Heart left ventricle (tissue), 16 donors: ENCODE data around the gene ADGRV1. TPM values are rescaled to one million over a fixed set of nuclear protein-coding genes. Genes with fewer than 3 reads are reported as not detected.

ENCODE experiments used
- ATAC-seq, 4 donors: fragments of 200-7000 bp; cut with Tn5 transposase; one replicate each; pipeline ENCODE4 v1.9.1; 2020 to 2022; ENCODE audit warnings: moderate library complexity in 4 of 4, mild to moderate bottlenecking in 3 of 4, moderate number of reproducible peaks in 1 of 4
- DNase-seq, 5 donors: peaks; one replicate each; pipeline ENCODE4 v3.0.0-alpha.2; 2020
- H3K27ac ChIP-seq, 12 donors: fragments of 200-600 bp; sonication (generic) in 4 of 12; one replicate each; pipeline versions ENCODE4 v1.5.0 to v1.8.0; 2016 to 2022; ENCODE audit warnings: mild to moderate bottlenecking in 2 of 12
- H3K27me3 ChIP-seq, 9 donors: fragments of 200-600 bp; sonication (generic) in 2 of 9; one replicate each; pipeline versions ENCODE4 v1.5.1 to v1.8.0; 2016 to 2022; ENCODE audit warnings: mild to moderate bottlenecking in 3 of 9
- H3K36me3 ChIP-seq, 9 donors: fragments of 200-600 bp; sonication (generic) in 2 of 9; one replicate each; pipeline versions ENCODE4 v1.5.0 to v1.8.0; 2018 to 2022; ENCODE audit warnings: mild to moderate bottlenecking in 2 of 9
- H3K4me1 ChIP-seq, 12 donors: fragments of 200-600 bp; sonication (generic) in 4 of 12; one replicate each; pipeline versions ENCODE4 v1.5.0 to v1.8.0; 2016 to 2022; ENCODE audit warnings: mild to moderate bottlenecking in 3 of 12
- H3K4me3 ChIP-seq, 12 donors: fragments of 200-600 bp; sonication (generic) in 4 of 12; one replicate each; pipeline versions ENCODE4 v1.5.0 to v1.8.0; 2017 to 2022; ENCODE audit warnings: mild to moderate bottlenecking in 9 of 12, moderate library complexity in 4 of 12
- H3K9me3 ChIP-seq, 12 donors: fragments of 200-600 bp; sonication (generic) in 4 of 12; one replicate each; pipeline versions ENCODE4 v1.5.0 to v1.8.0; 2016 to 2022; ENCODE audit warnings: mild to moderate bottlenecking in 1 of 12
- CTCF ChIP-seq, 12 donors: fragments of 200-600 bp; sonication (generic) in 4 of 12; IDR thresholded peaks; one replicate each; pipeline versions ENCODE4 v1.5.0 to v1.8.0; 2018 to 2022; ENCODE audit warnings: antibody characterized with exemption in 12 of 12, mild to moderate bottlenecking in 5 of 12
- POLR2A ChIP-seq, 2 donors: fragments of 450-650 bp; IDR thresholded peaks; one replicate each; pipeline ENCODE4 v1.6.1; 2017; ENCODE audit warnings: antibody characterized with exemption in 2 of 2, mild to moderate bottlenecking in 2 of 2, moderate library complexity in 2 of 2
- WGBS, 4 donors: extraction: QIAGEN DNeasy Blood & Tissue Kit in 2 of 4; methylation state at CpG; one replicate each; pipeline versions ENCODE4 v1.1.5 to v1.1.7; 2013 to 2018; 5-methylcytosine and 5-hydroxymethylcytosine counted together
- intact Hi-C, 10 donors: fragments of 100-400 bp; cut with DNase I; formaldehyde crosslinking; loops; one replicate each; pipeline versions ENCODE4 v1.11.1 to v1.14.2; 2022
- polyA plus RNA-seq, 2 donors: library from polyadenylated mRNA; stranded (reverse); fragments of 200-250 nt; gene quantifications; one replicate each; pipeline ENCODE4 v1.2.3, GENCODE V29; 2013
- total RNA-seq, 9 donors: library from RNA; depleted of rRNA in 2 of 9; stranded (reverse); fragments of >200 nt in 2 of 9; fragmentation: NEBNext Ultra II Directional in 3 of 9; extraction: Animal tissue kit (Norgen Biotek cat#: 25700) in 3 of 9; gene quantifications; one replicate each; pipeline versions ENCODE4 v1.1.0 to v1.2.4, GENCODE V29; 2016 to 2023
- donor health status: ischemic (EF 13 %, LVEDD 7.1; RV severe dilation, severe dysfunction).
- donor health status: healthy with polysubstance abuse.
- donor health status: DM: no; HTN: yes; CAD: no.
- donor health status: DM: no; HTN: no; CAD: no.
- donor health status: ischemic (EF 25% LVEDD 6.9; RV normal size, moderate dysfunction).
- donor health status: ischemic (EF 25% LVEDD 5.7; RV mildly dilated, moderate dysfunction).
- donor health status: healthy.
- donor health status: DM: yes; HTN: yes; CAD: no.
- donor health status: ischemic (EF 35%, LVEDD 5.7; RV mildly dilated, moderate dysfunction).
- donor health status: nonischemic (EF 11% LVEDD 7.7; RV severe dilation, severe dysfunction).
- donor health status: DM: yes; HTN: yes; CAD: no.
- donor health status: PGD.
- donor health status: ischemic (EF 29% LVEDD 5.4; RV normal size, mild dysfunction).
- donor health status: nonischemic (EF 23%, LVEDD 6.1; RV moderate dilation, normal function).

Gene ADGRV1
- total and polyA plus RNA-seq, 11 donors, result 0.25 to 0.29 TPM; not detected in 9

GRCh38 chr5:91174396-91174795 lies 615.8 kb downstream of the ADGRV1 start:
- ATAC-seq, result no peak
- H3K4me1 ChIP-seq, result peaks cover 0 to 14% (median 1%) of the 10 kb centered on the region in 12 donors
- no peaks in the 10 kb centered on the region for H3K27me3 ChIP-seq
- no peak for DNase-seq
- H3K27ac ChIP-seq, result peak overlapping the region in 1 of 12 donors; percentile 36
- no peak overlapping the region for H3K4me3 ChIP-seq
- no peaks in the 10 kb centered on the region for H3K9me3 ChIP-seq
- TF ChIP-seq CTCF (IDR thresholded peaks at IDR 0.05), result no peak
- no peak for TF ChIP-seq POLR2A (IDR thresholded peaks at IDR 0.05)
- intact Hi-C loops, result loop anchor here in 1 of 10 donors (10.0 kb wide), 1 partner anchor 60 kb away; no protein-coding TSS in a partner anchor
- H3K36me3 ChIP-seq, result no peaks in the 10 kb centered on the region

- ATAC-seq, result no peak
- H3K4me3 ChIP-seq, result no peak overlapping the region
- DNase-seq, result no peak
- H3K36me3 ChIP-seq, result no peaks in the 10 kb centered on the region
- TF ChIP-seq POLR2A (IDR thresholded peaks at IDR 0.05), result no peak
- TF ChIP-seq CTCF (IDR thresholded peaks at IDR 0.05), result no peak
- WGBS, 4 donors, result 51 to 68% (median 58%) methylated on average over 3 of the region's 3 CpGs
- no peaks in the 10 kb centered on the region for H3K27me3 ChIP-seq
- H3K9me3 ChIP-seq, result no peaks in the 10 kb centered on the region
- H3K4me1 ChIP-seq, result peaks cover 0 to 14% (median 1%) of the 10 kb centered on the region in 12 donors
- intact Hi-C loops, result loop anchor here in 1 of 10 donors (10.0 kb wide), 1 partner anchor 61 kb away; no protein-coding TSS in a partner anchor
- peak overlapping the region in 1 of 12 donors; percentile 14 for H3K27ac ChIP-seq
Measured at GRCh38 chr5:91175708-91176107, 617.1 kb downstream of the ADGRV1 start.

GRCh38 chr5:91176288-91177016 lies 617.9 kb downstream of the ADGRV1 start:
- Histone ChIP-seq H3K9me3 (no peaks in the 10 kb centered on the region), H3K4me3 (no peak overlapping the region), H3K36me3 (no peaks in the 10 kb centered on the region), H3K27me3 (no peaks in the 10 kb centered on the region), H3K27ac (peak overlapping the region in 3 of 12 donors; percentile 3 to 46 (median 14)), H3K4me1 (peaks cover 0 to 14% (median 1%) of the 10 kb centered on the region in 12 donors)
- DNase-seq (no peak), ATAC-seq (peak; percentile 65 to 78 (median 74))
- intact Hi-C loops, result loop anchor here in 1 of 10 donors (10.0 kb wide), 1 partner anchor 62 kb away; no protein-coding TSS in a partner anchor
- WGBS, 4 donors, result 40 to 50% (median 47%) methylated on average over 6 of the region's 6 CpGs
- TF ChIP-seq CTCF (IDR thresholded peaks at IDR 0.05) (no peak), POLR2A (IDR thresholded peaks at IDR 0.05) (no peak)

- DNase-seq, result no peak
- no peaks in the 10 kb centered on the region for H3K27me3 ChIP-seq
- no peak for TF ChIP-seq CTCF (IDR thresholded peaks at IDR 0.05)
- TF ChIP-seq POLR2A (IDR thresholded peaks at IDR 0.05), result no peak
- H3K27ac ChIP-seq, result peak overlapping the region in 1 of 12 donors; percentile 3
- peaks cover 0 to 14% (median 1%) of the 10 kb centered on the region in 12 donors for H3K4me1 ChIP-seq
- no peak overlapping the region for H3K4me3 ChIP-seq
- ATAC-seq, result no peak
- H3K9me3 ChIP-seq, result no peaks in the 10 kb centered on the region
- WGBS, 4 donors, result 93 to 95% (median 95%) methylated on average over 5 of the region's 5 CpGs
- intact Hi-C loops, result loop anchor here in 1 of 10 donors (10.0 kb wide), 1 partner anchor 62 kb away; no protein-coding TSS in a partner anchor
- H3K36me3 ChIP-seq, result no peaks in the 10 kb centered on the region
Measured at GRCh38 chr5:91177085-91177484, 618.5 kb downstream of the ADGRV1 start.
